Left forelimb (tissue), 1 donor: ENCODE results near the gene SMAD6.

Experiments
- DNase-seq: peaks from one replicate; pipeline ENCODE4 v3.0.0-alpha.2; 2018; ENCODE audit warnings: low spot score

The SMAD6 gene

DNA sequence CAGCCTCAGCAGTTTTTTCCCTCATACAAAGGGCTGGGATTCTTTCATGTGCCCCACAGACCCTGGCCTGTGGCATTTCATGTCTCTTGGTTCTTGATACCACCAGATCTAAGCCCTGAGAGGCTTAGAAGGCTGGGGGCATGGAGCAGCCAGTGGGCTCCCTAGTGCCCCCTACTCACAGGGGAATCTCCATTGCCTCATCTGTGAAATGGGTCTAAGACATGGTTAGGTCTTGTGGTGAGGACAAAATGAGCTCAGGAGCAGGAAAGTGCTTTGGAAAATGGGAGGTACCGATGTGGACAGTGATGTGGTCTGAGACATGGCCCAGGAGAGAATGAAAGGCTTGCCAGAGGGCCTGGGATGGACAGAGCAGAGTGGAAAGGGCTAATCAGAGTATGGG is 94.3 kb downstream of the SMAD6 start:
- DNase-seq: no peak

DNA sequence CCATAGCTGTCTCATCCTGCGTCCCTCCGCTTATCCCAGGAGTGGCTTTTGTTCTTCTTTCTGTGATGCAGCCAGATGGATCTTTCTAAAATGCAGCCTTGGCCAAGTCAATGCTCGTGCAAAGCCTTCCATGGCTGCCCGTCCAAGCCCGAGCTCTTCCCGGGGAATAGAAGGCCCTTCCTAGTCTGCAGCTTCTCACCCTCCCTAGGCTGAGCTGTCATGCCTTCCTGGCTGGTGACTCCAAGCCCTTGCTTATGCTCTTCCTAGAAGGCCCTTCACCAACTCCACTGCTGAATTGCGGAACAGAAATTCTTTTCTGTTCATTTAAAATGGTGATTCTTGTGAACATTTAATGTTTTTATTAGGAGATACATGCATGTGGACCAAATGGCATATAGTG is 95.9 kb downstream of the SMAD6 start:
- DNase-seq: no peak

- DNase-seq: no peak
Observed at GRCh38 chr15:66798426-66799061, 96.5 kb downstream of the SMAD6 start.

- no peak for DNase-seq
Observed at GRCh38 chr15:66799242-66799641, 97.2 kb downstream of the SMAD6 start.

GRCh38 chr15:66800584-66801235 is 98.7 kb downstream of the SMAD6 start:
- no peak for DNase-seq

GRCh38 chr15:66801266-66801665 is 99.2 kb downstream of the SMAD6 start:
- DNase-seq: no peak

- DNase-seq: no peak
Observed at GRCh38 chr15:66802025-66803001, 100.3 kb downstream of the SMAD6 start.

GRCh38 chr15:66803182-66803729 is 101.2 kb downstream of the SMAD6 start:
- DNase-seq: peak; percentile 87

- DNase-seq: no peak
Observed at GRCh38 chr15:66803749-66804148, 101.7 kb downstream of the SMAD6 start.

GRCh38 chr15:66805202-66805885 is 103.3 kb downstream of the SMAD6 start:
- DNase-seq: no peak

DNA sequence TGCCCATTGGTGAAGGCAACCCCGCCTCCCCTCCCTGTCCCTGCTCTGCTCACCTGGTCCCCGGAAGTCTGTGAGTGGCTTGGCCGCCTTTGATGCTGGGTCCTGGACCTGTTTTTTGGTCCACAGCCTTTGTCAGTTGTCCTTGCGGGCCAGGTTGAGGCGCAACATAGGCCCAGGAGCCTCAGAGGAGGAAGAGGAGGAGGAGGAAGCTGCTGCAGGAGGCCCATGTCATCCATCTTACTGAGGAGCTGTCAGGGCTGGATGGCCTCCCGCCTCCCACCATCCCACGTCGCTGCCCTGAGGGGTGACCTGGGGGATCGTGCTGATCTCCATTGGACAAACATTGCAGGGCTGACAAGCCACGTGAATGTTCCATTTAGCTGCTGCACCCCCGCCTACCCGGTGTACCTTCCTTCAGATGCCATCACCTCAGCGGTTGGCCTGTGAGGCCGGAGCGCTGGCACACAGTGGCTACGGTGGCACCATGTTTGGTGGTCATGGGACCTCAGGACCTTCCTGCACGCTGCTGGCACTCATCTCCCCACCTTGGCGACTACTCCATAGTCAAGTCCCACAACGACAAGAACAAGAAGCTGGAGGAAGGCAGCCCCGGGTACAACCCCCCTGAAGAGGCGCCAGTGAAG is 106.3 kb downstream of the SMAD6 start:
- no peak for DNase-seq

DNA sequence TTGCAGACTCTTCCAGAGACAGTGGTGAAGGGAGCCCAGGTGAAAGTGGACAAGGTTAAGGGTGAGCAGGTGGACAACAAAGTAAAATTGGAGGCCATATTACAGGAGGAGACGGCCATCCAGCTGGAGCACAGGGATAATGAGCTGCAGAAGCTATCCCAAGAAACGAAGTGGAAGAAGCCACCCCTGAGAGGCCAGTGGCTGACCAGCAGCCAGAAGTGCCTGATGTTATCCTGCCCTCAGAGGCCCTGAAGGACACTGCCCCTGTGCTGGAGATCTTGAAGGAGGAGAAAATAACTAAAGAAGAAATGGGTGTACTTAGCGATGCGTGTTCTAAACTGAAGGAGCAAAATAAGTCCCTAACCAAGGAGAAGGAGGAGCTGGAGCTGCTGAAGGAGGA is 107.6 kb downstream of the SMAD6 start:
- DNase-seq: no peak

DNA sequence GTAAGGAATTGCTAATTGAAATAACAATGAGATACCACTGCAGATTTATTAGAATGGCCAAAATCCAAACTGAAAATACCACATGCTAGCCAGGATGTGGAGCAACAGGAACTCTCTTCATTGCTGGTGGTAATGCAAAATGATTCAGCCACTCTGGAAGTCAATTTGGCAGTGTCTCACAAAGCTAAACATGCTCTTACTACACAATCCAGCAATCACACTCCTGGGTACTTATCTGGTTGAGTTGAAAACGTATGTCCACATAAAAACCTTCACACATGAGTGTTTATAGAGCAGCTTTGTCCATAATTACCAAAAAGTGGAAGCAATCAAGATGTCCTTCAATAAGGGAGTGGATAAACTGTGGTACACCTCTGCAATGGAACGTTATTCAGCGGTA is 113.3 kb downstream of the SMAD6 start:
- DNase-seq: no peak

DNA sequence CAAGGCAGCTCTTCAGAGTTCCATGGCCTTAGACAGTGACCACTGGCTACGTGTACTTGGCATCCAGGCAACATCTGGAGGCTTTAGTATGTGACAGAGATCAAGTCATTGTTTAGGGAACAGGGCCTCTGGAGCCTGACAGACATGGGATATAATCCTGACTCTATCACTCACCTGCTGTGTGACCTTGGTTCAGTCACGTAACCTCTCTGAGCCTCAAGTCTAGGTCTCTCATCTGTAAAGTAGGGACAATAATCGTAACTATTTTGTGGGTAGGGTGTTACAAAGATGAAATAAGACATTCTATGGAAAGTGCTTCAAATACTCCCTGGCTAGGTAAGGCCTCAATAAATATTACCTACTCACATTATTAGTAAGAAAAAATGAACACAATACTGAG is 114.2 kb downstream of the SMAD6 start:
- no peak for DNase-seq

- DNase-seq: no peak
Observed at GRCh38 chr15:66819084-66819483, 117.0 kb downstream of the SMAD6 start.

DNA sequence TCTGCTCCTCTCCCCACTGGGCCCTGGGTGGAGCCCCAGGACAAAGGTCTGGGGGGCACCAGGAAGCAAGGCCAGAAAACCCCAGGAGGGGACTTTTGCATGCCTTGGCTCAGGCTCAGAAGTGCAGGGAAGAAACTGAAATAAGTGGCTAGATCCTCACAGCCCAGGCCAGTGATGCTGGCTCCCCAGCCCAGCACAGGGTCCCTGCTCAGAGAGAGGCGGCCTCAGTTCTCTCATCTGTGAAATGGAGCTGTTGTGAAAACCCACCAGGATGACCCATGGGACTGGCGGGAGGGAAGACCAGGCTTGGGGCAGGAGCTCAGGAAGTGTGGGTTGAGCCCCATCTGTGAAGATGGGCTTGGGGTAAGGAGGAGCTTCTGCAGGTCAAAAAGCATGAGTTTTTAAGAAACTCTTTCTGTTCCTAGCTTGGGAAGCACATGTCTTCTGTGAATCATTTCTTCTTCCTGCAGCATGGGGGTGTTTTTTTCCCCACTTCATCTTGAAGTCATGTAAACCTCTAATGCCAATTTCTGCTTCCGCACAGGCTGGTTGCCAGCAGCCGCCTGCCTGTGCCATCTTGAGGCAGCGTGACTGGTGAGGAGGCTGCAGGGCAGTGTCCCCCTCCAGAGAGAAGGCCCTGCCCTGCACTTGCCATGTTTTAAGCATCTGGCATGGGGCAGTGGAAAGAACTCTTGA is 118.6 kb downstream of the SMAD6 start:
- DNase-seq: no peak

DNA sequence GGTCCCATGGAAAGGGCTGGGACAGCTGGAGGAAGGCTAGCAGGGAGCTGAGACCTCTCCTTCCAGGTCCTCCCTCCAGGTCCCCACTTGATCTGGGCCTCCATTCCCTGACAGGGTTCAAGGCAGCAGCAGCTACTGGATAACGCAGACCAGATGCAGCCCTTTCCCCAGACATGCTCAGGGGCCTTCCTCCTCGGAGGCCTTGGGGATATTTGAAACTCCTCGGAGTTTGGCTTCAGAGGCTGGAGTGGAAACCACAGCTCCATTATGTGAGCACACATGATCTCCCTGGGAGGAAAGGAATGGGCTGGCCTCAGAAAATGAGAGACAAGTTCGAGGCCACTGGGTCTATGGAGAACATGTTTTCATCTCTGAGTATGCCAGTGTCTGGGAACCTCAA is 119.3 kb downstream of the SMAD6 start:
- DNase-seq: no peak

GRCh38 chr15:66822114-66822513 is 120.1 kb downstream of the SMAD6 start:
- no peak for DNase-seq

DNA sequence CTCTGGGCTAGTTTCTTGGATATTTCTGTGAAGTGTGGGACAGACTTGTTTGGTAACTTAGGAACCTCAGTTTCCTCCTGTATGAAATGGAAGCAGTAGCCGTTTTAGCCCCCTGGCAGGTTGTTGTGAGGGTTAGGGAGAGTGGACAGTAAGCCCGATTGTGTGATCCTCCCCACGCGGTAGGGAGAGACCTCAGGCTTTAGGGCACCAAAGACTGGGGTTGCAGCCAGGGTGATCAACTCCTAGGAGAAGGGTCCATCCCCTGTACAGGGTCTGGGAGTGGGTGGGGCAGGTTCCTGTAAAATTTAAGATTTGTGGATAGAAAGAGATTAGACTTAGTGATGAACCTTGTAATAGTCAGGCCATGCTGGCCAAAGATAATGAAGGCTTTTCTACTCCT is 120.5 kb downstream of the SMAD6 start:
- DNase-seq: no peak

GRCh38 chr15:66823601-66824000 is 121.6 kb downstream of the SMAD6 start:
- no peak for DNase-seq

- no peak for DNase-seq
Observed at GRCh38 chr15:66824424-66824823, 122.4 kb downstream of the SMAD6 start.
